ENCODE data around the gene B3GALT5.

DNA sequence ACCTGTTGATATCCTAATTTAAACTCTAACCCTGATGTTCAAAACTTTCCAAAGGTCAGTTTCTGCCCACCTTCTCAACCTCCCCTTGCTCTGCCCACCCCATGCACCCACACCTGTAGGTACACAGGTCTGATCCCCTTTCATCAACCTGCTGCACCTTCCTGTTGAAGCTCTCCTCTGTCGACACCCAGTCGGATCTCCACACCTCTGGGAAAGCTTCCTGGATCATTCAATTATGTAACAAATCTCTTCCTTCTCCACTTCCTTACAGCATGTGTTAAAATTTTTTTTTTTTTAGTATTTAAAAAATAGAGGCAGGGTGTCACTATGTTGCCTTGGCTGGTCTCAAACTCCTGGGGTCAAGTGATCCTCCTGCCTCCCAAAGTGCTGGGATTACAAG lies 87.6 kb downstream of the B3GALT5 start:
- TF ChIP-seq, protein P1, sequence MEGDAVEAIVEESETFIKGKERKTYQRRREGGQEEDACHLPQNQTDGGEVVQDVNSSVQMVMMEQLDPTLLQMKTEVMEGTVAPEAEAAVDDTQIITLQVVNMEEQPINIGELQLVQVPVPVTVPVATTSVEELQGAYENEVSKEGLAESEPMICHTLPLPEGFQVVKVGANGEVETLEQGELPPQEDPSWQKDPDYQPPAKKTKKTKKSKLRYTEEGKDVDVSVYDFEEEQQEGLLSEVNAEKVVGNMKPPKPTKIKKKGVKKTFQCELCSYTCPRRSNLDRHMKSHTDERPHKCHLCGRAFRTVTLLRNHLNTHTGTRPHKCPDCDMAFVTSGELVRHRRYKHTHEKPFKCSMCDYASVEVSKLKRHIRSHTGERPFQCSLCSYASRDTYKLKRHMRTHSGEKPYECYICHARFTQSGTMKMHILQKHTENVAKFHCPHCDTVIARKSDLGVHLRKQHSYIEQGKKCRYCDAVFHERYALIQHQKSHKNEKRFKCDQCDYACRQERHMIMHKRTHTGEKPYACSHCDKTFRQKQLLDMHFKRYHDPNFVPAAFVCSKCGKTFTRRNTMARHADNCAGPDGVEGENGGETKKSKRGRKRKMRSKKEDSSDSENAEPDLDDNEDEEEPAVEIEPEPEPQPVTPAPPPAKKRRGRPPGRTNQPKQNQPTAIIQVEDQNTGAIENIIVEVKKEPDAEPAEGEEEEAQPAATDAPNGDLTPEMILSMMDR (IDR thresholded peaks at IDR 0.05) = no peak
- no peak for TF ChIP-seq POLR2A (IDR thresholded peaks at IDR 0.05)
